ENCODE results near the gene MEGF11.

Gene MEGF11

DNA sequence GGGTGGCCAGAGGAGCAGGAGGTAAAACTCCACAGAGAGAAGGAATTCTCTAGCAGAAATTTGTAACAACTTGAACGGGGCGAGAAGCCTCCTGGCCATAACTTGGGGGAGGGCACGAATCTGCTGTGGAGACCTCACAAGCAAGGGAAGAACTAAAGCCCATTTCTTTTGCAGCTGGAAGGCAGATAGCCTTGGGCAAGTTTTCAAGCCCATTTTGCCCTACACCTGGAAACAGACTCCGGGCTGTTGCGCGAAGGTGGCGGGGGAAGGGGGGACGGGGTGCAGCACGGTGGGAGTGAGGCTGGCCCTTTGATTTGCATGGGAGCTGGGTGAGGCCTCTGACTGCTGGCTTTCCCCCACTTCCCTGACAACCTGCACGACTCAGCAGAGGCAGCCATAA lies 168.8 kb downstream of the MEGF11 start:
- TF ChIP-seq, protein P1, sequence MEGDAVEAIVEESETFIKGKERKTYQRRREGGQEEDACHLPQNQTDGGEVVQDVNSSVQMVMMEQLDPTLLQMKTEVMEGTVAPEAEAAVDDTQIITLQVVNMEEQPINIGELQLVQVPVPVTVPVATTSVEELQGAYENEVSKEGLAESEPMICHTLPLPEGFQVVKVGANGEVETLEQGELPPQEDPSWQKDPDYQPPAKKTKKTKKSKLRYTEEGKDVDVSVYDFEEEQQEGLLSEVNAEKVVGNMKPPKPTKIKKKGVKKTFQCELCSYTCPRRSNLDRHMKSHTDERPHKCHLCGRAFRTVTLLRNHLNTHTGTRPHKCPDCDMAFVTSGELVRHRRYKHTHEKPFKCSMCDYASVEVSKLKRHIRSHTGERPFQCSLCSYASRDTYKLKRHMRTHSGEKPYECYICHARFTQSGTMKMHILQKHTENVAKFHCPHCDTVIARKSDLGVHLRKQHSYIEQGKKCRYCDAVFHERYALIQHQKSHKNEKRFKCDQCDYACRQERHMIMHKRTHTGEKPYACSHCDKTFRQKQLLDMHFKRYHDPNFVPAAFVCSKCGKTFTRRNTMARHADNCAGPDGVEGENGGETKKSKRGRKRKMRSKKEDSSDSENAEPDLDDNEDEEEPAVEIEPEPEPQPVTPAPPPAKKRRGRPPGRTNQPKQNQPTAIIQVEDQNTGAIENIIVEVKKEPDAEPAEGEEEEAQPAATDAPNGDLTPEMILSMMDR (conservative IDR thresholded peaks at IDR 0.05; ENCODE audit: low read depth, low read length), result no peak
- H3K4me3 ChIP-seq (ENCODE audit: low read length), result no peak overlapping the region
- DNase-seq (ENCODE audit: low read depth), result no peak

DNA sequence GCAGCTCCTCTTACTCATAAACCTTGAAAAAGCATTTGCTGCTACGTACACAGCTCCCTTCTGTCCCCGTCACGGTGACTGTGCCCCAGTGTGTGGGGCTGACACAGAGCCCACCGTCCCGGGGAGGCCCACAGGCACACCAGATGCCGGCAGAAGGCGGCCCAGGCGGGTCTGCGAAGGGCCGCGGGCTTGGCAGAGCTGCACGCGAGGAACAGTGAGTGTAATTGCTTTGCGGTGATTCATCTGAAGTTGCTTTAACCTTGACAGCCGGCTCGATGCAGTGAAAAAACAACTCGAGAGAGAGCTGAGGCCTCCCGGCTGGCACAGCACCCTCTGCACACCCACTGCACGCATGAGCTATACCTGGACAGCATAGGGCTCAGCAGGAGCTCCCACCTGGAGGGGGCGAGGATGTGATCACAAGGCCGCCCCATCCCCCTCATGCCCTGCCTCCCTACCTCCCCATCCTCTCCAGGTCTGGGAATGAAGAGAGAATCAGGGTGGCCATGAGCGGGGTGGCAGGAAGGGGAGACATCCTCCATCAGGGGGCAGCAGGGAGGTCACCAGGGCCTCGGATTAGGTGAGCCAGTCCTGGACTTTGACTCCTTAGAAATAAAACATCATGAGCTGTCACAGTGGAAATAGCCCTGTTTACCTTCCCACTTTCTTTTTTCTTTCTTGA lies 172.7 kb downstream of the MEGF11 start:
- H3K4me3 ChIP-seq (ENCODE audit: low read length), result no peak overlapping the region
- DNase-seq (ENCODE audit: low read depth), result no peak
- TF ChIP-seq, protein P1 (conservative IDR thresholded peaks at IDR 0.05; ENCODE audit: low read depth, low read length), result peak; percentile 29

DNA sequence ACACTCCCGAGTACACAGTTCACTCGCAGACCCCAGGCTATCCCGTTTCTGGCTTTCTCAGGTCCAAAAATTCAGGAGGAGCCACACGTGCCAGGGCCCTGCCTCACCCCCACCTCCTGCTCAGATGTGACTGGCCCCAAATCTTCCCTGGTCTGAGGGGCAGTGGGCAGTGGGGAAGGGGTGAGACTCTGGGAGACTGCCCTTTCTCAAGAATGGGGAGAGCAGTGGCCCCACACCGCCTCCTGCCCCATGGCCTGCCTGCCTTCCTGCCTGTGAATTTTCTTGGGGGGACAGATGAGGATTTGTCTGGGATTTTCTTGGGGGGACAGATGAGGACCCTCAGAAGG lies 174.6 kb downstream of the MEGF11 start:
- no peak for DNase-seq (ENCODE audit: low read depth)
- H3K4me3 ChIP-seq (ENCODE audit: low read length), result no peak overlapping the region
- TF ChIP-seq, protein P1 (conservative IDR thresholded peaks at IDR 0.05; ENCODE audit: low read depth, low read length), result no peak

GRCh38 chr15:66078196-66078928 lies 175.2 kb downstream of the MEGF11 start:
- no peak for DNase-seq (ENCODE audit: low read depth)

DNA sequence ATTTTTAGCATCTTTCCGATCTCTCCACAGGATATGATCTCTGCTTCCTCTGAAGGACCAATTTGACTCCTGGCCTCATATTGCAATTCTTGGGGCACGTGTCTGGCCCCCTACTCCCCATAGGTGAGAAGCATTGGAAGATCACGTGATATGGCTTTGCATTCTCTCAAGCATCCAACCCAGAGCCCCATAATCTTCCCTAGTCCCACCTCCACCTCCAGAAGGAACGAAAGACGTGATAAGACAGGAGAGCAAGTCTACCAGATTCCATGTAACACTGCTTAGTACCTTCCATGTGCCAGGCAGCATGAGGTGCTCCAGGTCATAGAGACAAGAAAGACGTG lies 176.3 kb downstream of the MEGF11 start:
- TF ChIP-seq, protein P1 (conservative IDR thresholded peaks at IDR 0.05; ENCODE audit: low read depth, low read length), result no peak
- H3K4me3 ChIP-seq (ENCODE audit: low read length), result no peak overlapping the region
- DNase-seq (ENCODE audit: low read depth), result no peak

More at GRCh38 chr15:66078196-66078928, 175.2 kb downstream of the MEGF11 start:
- H3K4me3 ChIP-seq (ENCODE audit: low read length), result no peak overlapping the region
- TF ChIP-seq, protein P1 (conservative IDR thresholded peaks at IDR 0.05; ENCODE audit: low read depth, low read length), result no peak

DNA sequence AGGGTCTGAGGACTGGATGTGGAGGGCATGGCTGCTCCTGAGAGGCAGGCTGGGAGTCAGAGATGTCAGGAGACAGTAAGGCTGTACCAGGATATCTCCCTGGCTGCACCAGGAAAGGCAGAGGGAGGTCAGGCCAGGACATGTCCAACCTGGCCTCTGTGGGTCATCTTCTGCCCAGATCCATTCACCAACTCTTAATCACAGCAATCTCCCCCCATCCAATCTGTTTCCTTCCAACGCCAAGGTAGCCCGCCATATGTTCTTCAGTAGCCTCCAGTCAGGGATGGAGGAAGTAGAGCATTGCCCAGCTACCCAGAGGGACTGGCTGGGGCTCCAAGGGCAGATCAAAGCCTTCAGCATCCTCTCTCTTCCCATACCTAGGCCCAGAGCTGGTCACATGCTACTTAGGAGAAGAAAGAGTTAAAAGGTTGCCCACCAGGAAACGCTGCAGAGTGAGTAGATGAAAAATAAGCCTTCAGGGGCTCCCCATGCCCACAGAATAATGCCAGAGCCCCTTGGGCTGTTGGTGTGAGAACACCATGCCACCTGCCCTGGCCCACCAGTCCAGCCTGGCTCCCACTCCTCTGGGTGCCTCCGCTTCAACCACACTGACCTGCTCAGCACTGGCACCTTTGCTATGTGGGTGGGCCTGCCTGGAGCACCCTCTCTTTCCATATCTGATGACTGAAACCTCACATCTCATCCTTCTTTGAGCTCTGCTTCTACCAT lies 176.8 kb downstream of the MEGF11 start:
- H3K4me3 ChIP-seq (ENCODE audit: low read length), result no peak overlapping the region
- TF ChIP-seq, protein P1 (conservative IDR thresholded peaks at IDR 0.05; ENCODE audit: low read depth, low read length), result no peak
- no peak for DNase-seq (ENCODE audit: low read depth)

All from retinal pigment epithelial cell (primary cell).